Measurements from ENCODE around the gene GSPT1.
"Not testable (repeated sequence)": the region's sequence is repeated elsewhere in the genome, so short reads cannot be mapped to it uniquely, and the experiment has no call there.

GSPT1 gene

GRCh38 chr16:11852092-11852809 is 63.5 kb downstream of the GSPT1 start:
- DNase-seq, result no peak

GRCh38 chr16:11851294-11852091 is 64.3 kb downstream of the GSPT1 start, which contains the start of gene RSL1D1:
TSS of gene RSL1D1 (minus strand) at chr16:11851542. CDS start at chr16:11851512, 30 bp downstream.
- peak; percentile 94 for DNase-seq

- no peak for DNase-seq
These were observed 66.9 kb downstream of the GSPT1 start for GRCh38 chr16:11848842-11849241.

GRCh38 chr16:11844499-11844898 is 71.3 kb downstream of the GSPT1 start:
- no peak for DNase-seq

- DNase-seq, result no peak
These were observed 71.9 kb downstream of the GSPT1 start for GRCh38 chr16:11843861-11844260.

GRCh38 chr16:11843206-11843605 is 72.5 kb downstream of the GSPT1 start:
- no peak for DNase-seq

- DNase-seq, result no peak
These were observed 74.7 kb downstream of the GSPT1 start for GRCh38 chr16:11841026-11841425.

- no peak for DNase-seq
These were observed 79.0 kb downstream of the GSPT1 start for GRCh38 chr16:11836650-11837244.

GRCh38 chr16:11835891-11836649 is 79.7 kb downstream of the GSPT1 start:
- DNase-seq, result no peak

- no peak for DNase-seq
These were observed 80.4 kb downstream of the GSPT1 start for GRCh38 chr16:11835309-11835708.

- no peak for DNase-seq
These were observed 81.6 kb downstream of the GSPT1 start for GRCh38 chr16:11833951-11834695.

GRCh38 chr16:11828696-11829095 is 87.1 kb downstream of the GSPT1 start:
- DNase-seq, result no peak

- not testable (repeated sequence) for DNase-seq
These were observed 90.1 kb downstream of the GSPT1 start for GRCh38 chr16:11825520-11826165.

GRCh38 chr16:11824362-11824761 is 91.4 kb downstream of the GSPT1 start:
- no peak for DNase-seq

GRCh38 chr16:11823645-11824044 is 92.1 kb downstream of the GSPT1 start:
- DNase-seq, result not testable (repeated sequence)

GRCh38 chr16:11819798-11820197 is 96.0 kb downstream of the GSPT1 start:
- DNase-seq, result no peak

- not testable (repeated sequence) for DNase-seq
These were observed 96.8 kb downstream of the GSPT1 start for GRCh38 chr16:11818970-11819369.

Data from midbrain (tissue), 1 donor.